ENCODE results near the gene PEX5L. TPM values are rescaled to one million over a fixed set of nuclear protein-coding genes. Genes with fewer than 3 reads are reported as not detected.

PEX5L gene
- total RNA-seq, 1 experiment from 2014 or later = 0.33 TPM

DNA sequence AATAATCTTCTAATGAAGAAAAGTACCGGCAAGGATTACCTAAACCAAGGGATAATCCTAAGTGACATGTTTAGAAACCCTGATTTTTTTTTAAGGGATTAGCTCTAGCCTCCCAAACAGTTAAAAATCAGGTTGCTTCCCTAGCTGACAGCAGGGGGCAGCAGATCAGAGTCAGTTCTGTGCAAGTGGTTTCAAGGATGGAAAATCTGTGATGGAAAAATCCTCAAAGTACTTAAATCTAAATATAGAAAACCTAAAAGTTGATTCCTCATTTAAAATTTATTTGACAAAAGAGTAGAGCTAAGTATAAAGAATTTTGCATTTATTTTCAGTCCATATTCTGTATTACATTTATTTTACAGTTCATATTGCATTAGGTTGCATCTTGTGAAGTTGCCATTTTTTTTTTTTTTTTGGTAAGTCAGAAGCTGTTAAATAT is 107.6 kb downstream of the PEX5L start:
- no peaks in the 10 kb centered on the region for H3K79me2 ChIP-seq (ENCODE audit: low read depth)
- TF ChIP-seq CTCF (conservative IDR thresholded peaks at IDR 0.05) = peak; percentile 95
- no peak for TF ChIP-seq EZH2 (IDR thresholded peaks at IDR 0.05; ENCODE audit: low read depth)
- H3K27me3 ChIP-seq (ENCODE audit: insufficient read depth, low read depth) = no peaks in the 10 kb centered on the region
- intact Hi-C loops (cut with micrococcal nuclease; ENCODE audit: unreplicated experiment) = loop anchor here (1.0 to 5.0 kb wide), 3 partner anchors 156 to 665 kb away; no protein-coding TSS in a partner anchor
- H3K4me2 ChIP-seq = no peak overlapping the region
- DNase-seq = peak in 1 of 2 experiments; percentile 61
- no peak overlapping the region for H2AFZ ChIP-seq
- BruUV-seq (replicated peaks) = no TSS peak
- H3K9me2 ChIP-seq (ENCODE audit: insufficient read depth) = no peaks in the 10 kb centered on the region
- no peaks in the 10 kb centered on the region for H3K36me3 ChIP-seq (ENCODE audit: low read depth)
- no peaks in the 10 kb centered on the region for H3K4me1 ChIP-seq (replicated peaks; ENCODE audit: insufficient read depth)
- POLR2A ChIA-PET (ENCODE audit: unreplicated experiment) = no interaction called here
- no peaks in the 10 kb centered on the region for H4K20me1 ChIP-seq (ENCODE audit: insufficient read depth)
- no peaks in the 10 kb centered on the region for H3K9me3 ChIP-seq (ENCODE audit: insufficient read depth, low read depth)
- H3K4me3 ChIP-seq = no peak overlapping the region
- H3K27ac ChIP-seq = no peak overlapping the region
- no peaks in the 10 kb centered on the region for H3F3A ChIP-seq (ENCODE audit: insufficient read depth, low read depth)
- CTCF ChIA-PET = interaction anchor here (0.5 to 0.7 kb wide), 5 partner anchors 168 to 1393 kb away, joined by 4 to 5 read pairs (median 4); no protein-coding TSS in a partner anchor

DNA sequence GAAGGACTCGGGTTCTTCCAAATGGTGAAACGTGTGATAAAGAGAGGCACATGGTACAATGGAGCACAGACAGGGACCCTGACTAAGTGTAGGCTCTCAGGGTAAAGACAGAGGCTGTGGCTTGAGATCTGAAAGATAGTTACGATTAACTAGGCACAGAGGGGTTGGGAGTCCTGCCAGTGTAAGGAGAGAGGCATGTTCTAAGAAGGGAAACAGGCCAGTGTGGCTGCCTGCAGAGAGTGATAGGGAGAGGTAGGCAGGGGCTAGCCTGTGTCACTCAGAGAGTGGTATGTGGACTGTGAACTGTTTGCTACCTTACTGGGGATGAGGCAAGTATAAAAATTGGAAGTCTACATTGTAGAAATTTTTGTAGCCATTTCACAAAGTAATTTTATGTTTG is 109.5 kb downstream of the PEX5L start:
- no TSS peak for BruUV-seq (replicated peaks)
- no peaks in the 10 kb centered on the region for H3K27me3 ChIP-seq (ENCODE audit: insufficient read depth, low read depth)
- no peaks in the 10 kb centered on the region for H4K20me1 ChIP-seq (ENCODE audit: insufficient read depth)
- no peak overlapping the region for H3K27ac ChIP-seq
- no peaks in the 10 kb centered on the region for H3K79me2 ChIP-seq (ENCODE audit: low read depth)
- H3K9me2 ChIP-seq (ENCODE audit: insufficient read depth) = no peaks in the 10 kb centered on the region
- H3K4me1 ChIP-seq (replicated peaks; ENCODE audit: insufficient read depth) = no peaks in the 10 kb centered on the region
- POLR2A ChIA-PET (ENCODE audit: unreplicated experiment) = no interaction called here
- no peaks in the 10 kb centered on the region for H3F3A ChIP-seq (ENCODE audit: insufficient read depth, low read depth)
- no peaks in the 10 kb centered on the region for H3K9me3 ChIP-seq (ENCODE audit: insufficient read depth, low read depth)
- no peak overlapping the region for H3K4me2 ChIP-seq
- H3K36me3 ChIP-seq (ENCODE audit: low read depth) = no peaks in the 10 kb centered on the region
- CTCF ChIA-PET = no interaction called here
- intact Hi-C loops (cut with micrococcal nuclease; ENCODE audit: unreplicated experiment) = loop anchor here (5.0 kb wide), 1 partner anchor 280 kb away; no protein-coding TSS in a partner anchor
- peak overlapping the region; percentile 39 for H2AFZ ChIP-seq
- no peak overlapping the region for H3K4me3 ChIP-seq
- no peak for TF ChIP-seq CTCF (conservative IDR thresholded peaks at IDR 0.05)
- no peak for TF ChIP-seq EZH2 (IDR thresholded peaks at IDR 0.05; ENCODE audit: low read depth)
- DNase-seq = no peak

GRCh38 chr3:179921951-179922350 is 114.8 kb downstream of the PEX5L start:
- Histone ChIP-seq H3K36me3 (ENCODE audit: low read depth) (no peaks in the 10 kb centered on the region), H3K27me3 (ENCODE audit: insufficient read depth, low read depth) (no peaks in the 10 kb centered on the region), H3K4me2 (no peak overlapping the region), H3K4me1 (replicated peaks; ENCODE audit: insufficient read depth) (no peaks in the 10 kb centered on the region), H3K9me3 (ENCODE audit: insufficient read depth, low read depth) (no peaks in the 10 kb centered on the region), H3K9me2 (ENCODE audit: insufficient read depth) (no peaks in the 10 kb centered on the region), H3K4me3 (no peak overlapping the region), H2AFZ (no peak overlapping the region), H3F3A (ENCODE audit: insufficient read depth, low read depth) (no peaks in the 10 kb centered on the region), H3K79me2 (ENCODE audit: low read depth) (no peaks in the 10 kb centered on the region), H4K20me1 (ENCODE audit: insufficient read depth) (no peaks in the 10 kb centered on the region), H3K27ac (no peak overlapping the region)
- POLR2A ChIA-PET (ENCODE audit: unreplicated experiment) = interaction anchor here (0.7 kb wide), 1 partner anchor 680 kb away, joined by 4 read pairs; no protein-coding TSS in a partner anchor
- BruUV-seq (replicated peaks) = no TSS peak
- intact Hi-C loops (cut with micrococcal nuclease; ENCODE audit: unreplicated experiment) = loop anchor here (1.0 kb wide), 1 partner anchor 34 kb away; no protein-coding TSS in a partner anchor
- no peak for DNase-seq
- no peak for TF ChIP-seq EZH2 (IDR thresholded peaks at IDR 0.05; ENCODE audit: low read depth)
- TF ChIP-seq CTCF (conservative IDR thresholded peaks at IDR 0.05) = no peak
- CTCF ChIA-PET = no interaction called here

Measured in PC-9 (cell line).